ENCODE results near the gene CALHM3. TPM values are rescaled to one million over a fixed set of nuclear protein-coding genes. Genes with fewer than 3 reads are reported as not detected.

CALHM3 gene
- total and polyA plus RNA-seq, 2 experiments from 2014 or later, result not detected

DNA sequence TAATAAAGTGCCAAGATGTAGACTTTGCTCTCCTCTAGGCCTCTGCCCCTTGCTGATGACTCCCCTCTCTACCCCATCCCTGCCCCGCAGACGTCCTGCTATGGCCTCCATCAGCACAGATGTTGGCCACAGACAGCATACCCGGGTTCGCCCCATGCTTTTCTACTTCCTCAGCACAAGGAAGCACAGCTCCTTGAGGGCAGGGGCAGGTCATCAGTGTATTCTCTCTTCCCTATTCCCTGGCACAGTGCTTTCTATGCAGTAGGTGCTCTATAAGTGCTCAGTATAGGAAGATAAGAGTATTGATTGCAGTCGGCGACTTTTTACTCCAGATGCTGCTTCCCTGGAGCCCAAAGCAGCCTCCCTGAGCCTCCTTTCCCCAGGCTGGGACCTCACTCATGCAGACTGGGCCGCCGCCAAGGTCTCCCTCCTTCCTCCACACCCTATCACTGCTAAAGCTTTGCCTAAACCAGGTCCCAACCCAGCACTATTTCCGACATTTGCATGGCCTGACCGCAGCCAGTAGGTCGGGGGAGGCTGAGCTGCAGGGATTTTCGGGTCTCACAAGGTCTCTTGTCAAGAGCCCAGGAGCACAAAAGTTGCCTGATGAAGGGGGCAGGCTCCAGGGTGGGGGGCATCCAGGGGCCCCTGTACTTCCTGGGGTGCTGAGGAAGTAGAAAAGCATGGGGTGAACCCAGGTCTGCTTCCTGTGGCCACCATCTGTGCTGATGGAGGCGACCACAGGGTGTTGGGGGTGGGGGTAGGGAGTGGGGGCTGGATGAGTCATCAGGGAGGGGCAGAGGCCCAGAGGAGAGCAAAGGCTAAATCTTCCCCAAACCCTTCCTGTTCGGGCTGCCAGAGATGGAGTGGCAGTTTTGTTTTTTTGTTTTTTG is 8.0 kb downstream of the CALHM3 start:
- Histone ChIP-seq H3K36me3 (replicated peaks; ENCODE audit: insufficient read depth, low read depth) (no peaks in the 10 kb centered on the region), H3K4me1 (ENCODE audit: insufficient read depth) (no peaks in the 10 kb centered on the region), H3K27me3 (no peaks in the 10 kb centered on the region), H3K4me3 (no peak overlapping the region), H4K20me1 (ENCODE audit: insufficient read depth, poor library complexity, severe bottlenecking) (no peaks in the 10 kb centered on the region), H3K4me2 (no peak overlapping the region), H3K9me3 (ENCODE audit: low read depth) (no peaks in the 10 kb centered on the region), H3K27ac (no peak overlapping the region), H2AFZ (no peak overlapping the region), H3K9me2 (replicated peaks; ENCODE audit: insufficient read depth) (no peaks in the 10 kb centered on the region), H3K79me2 (no peaks in the 10 kb centered on the region)
- DNase-seq (ENCODE audit: low spot score), result no peak
- 77% methylated on average over 14 of the region's 14 CpGs for WGBS (ENCODE audit: low lambda C conversion rate, missing lambda C conversion rate)
- TF ChIP-seq, protein P1, sequence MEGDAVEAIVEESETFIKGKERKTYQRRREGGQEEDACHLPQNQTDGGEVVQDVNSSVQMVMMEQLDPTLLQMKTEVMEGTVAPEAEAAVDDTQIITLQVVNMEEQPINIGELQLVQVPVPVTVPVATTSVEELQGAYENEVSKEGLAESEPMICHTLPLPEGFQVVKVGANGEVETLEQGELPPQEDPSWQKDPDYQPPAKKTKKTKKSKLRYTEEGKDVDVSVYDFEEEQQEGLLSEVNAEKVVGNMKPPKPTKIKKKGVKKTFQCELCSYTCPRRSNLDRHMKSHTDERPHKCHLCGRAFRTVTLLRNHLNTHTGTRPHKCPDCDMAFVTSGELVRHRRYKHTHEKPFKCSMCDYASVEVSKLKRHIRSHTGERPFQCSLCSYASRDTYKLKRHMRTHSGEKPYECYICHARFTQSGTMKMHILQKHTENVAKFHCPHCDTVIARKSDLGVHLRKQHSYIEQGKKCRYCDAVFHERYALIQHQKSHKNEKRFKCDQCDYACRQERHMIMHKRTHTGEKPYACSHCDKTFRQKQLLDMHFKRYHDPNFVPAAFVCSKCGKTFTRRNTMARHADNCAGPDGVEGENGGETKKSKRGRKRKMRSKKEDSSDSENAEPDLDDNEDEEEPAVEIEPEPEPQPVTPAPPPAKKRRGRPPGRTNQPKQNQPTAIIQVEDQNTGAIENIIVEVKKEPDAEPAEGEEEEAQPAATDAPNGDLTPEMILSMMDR (IDR thresholded peaks at IDR 0.05; ENCODE audit: poor library complexity), result no peak
- TF ChIP-seq EZH2 (IDR thresholded peaks at IDR 0.05; ENCODE audit: borderline replicate concordance), result no peak
- no peak for TF ChIP-seq EZH2phosphoT487 (IDR thresholded peaks at IDR 0.05; ENCODE audit: low read depth, severe bottlenecking, unreplicated experiment)

DNA sequence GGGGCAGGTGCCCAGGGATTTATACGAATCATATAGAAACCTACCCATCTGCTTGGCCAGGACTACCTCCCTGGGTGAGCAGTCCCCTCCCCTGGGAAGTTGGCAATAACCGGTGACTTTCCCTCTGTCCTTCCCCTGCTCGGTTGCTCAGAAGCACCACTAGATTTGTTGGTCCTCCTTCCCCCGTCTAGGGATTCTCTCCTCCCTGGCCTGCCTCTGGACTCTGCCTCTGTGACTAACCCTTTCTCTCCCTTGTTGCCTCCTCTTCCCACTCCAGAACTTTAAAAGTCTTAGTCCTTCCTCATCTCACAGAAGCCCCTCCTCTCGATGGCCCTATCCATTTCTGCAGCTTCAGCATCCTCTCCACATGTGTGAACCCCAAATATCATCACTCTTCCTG is 9.8 kb downstream of the CALHM3 start:
- Histone ChIP-seq H3K36me3 (replicated peaks; ENCODE audit: insufficient read depth, low read depth) (no peaks in the 10 kb centered on the region), H4K20me1 (ENCODE audit: insufficient read depth, poor library complexity, severe bottlenecking) (no peaks in the 10 kb centered on the region), H3K4me3 (no peak overlapping the region), H3K4me2 (no peak overlapping the region), H3K79me2 (no peaks in the 10 kb centered on the region), H3K27ac (no peak overlapping the region), H3K9me2 (replicated peaks; ENCODE audit: insufficient read depth) (no peaks in the 10 kb centered on the region), H3K4me1 (ENCODE audit: insufficient read depth) (no peaks in the 10 kb centered on the region), H3K9me3 (ENCODE audit: low read depth) (no peaks in the 10 kb centered on the region), H2AFZ (no peak overlapping the region), H3K27me3 (no peaks in the 10 kb centered on the region)
- DNase-seq (ENCODE audit: low spot score), result no peak
- 81% methylated on average over 5 of the region's 5 CpGs for WGBS (ENCODE audit: low lambda C conversion rate, missing lambda C conversion rate)
- TF ChIP-seq EZH2 (IDR thresholded peaks at IDR 0.05; ENCODE audit: borderline replicate concordance) (no peak), EZH2phosphoT487 (IDR thresholded peaks at IDR 0.05; ENCODE audit: low read depth, severe bottlenecking, unreplicated experiment) (no peak)
- TF ChIP-seq, protein P1 (IDR thresholded peaks at IDR 0.05; ENCODE audit: poor library complexity), result no peak

- WGBS (ENCODE audit: low lambda C conversion rate, missing lambda C conversion rate), result 89% methylated on average over 7 of the region's 7 CpGs
Observed at GRCh38 chr10:103467406-103467805, 11.6 kb downstream of the CALHM3 start.

More at GRCh38 chr10:103467406-103467805, 11.6 kb downstream of the CALHM3 start:
- Histone ChIP-seq H3K27ac (no peak overlapping the region), H3K9me3 (ENCODE audit: low read depth) (no peaks in the 10 kb centered on the region), H3K4me3 (no peak overlapping the region), H3K4me1 (ENCODE audit: insufficient read depth) (no peaks in the 10 kb centered on the region), H3K27me3 (no peaks in the 10 kb centered on the region), H3K4me2 (no peak overlapping the region), H2AFZ (no peak overlapping the region), H3K79me2 (no peaks in the 10 kb centered on the region), H4K20me1 (ENCODE audit: insufficient read depth, poor library complexity, severe bottlenecking) (no peaks in the 10 kb centered on the region), H3K36me3 (replicated peaks; ENCODE audit: insufficient read depth, low read depth) (no peaks in the 10 kb centered on the region), H3K9me2 (replicated peaks; ENCODE audit: insufficient read depth) (no peaks in the 10 kb centered on the region)
- no peak for DNase-seq (ENCODE audit: low spot score)
- no peak for TF ChIP-seq EZH2phosphoT487 (IDR thresholded peaks at IDR 0.05; ENCODE audit: low read depth, severe bottlenecking, unreplicated experiment)
- TF ChIP-seq EZH2 (IDR thresholded peaks at IDR 0.05; ENCODE audit: borderline replicate concordance), result no peak
- TF ChIP-seq, protein P1 (IDR thresholded peaks at IDR 0.05; ENCODE audit: poor library complexity), result no peak

Data from hepatocyte (in vitro differentiated cells).